Activated B cell treated with CpG ODN at 0.5 μM for 24 hours (primary cell): ENCODE data around the gene CST8. TPM values are rescaled to one million over a fixed set of nuclear protein-coding genes. Genes with fewer than 3 reads are reported as not detected.

Experiments
- ATAC-seq: fragments of 200-7000 bp; cut with Tn5 transposase; one replicate; pipeline ENCODE4 v1.10.0; 2021; ENCODE audit warnings: low read depth, mild to moderate bottlenecking, moderate library complexity
- CTCF ChIA-PET: fragments of 350-600 bp; sonication (Branson Sonifier 250); formaldehyde crosslinking; loops from one replicate; lab custom pipeline; 2021; ENCODE audit warnings: antibody characterized with exemption; lab: Charles Lee
- POLR2A ChIA-PET: fragments of 350-600 bp; sonication (Branson Sonifier 250); formaldehyde crosslinking; loops from one replicate; lab custom pipeline; 2021; ENCODE audit warnings: antibody characterized with exemption; lab: Charles Lee
- DNase-seq: peaks from one replicate; pipeline ENCODE4 v3.0.0; 2022
- H3K27ac Mint-ChIP-seq: one replicate; pipeline ENCODE4 v1.8.0; 2020; ENCODE audit warnings: mixed read lengths
- H3K27me3 Mint-ChIP-seq: one replicate; pipeline ENCODE4 v1.8.0; 2021; ENCODE audit warnings: mixed read lengths
- H3K36me3 Mint-ChIP-seq: one replicate; pipeline ENCODE4 v1.8.0; 2021; ENCODE audit warnings: low read depth, mixed read lengths
- H3K4me1 Mint-ChIP-seq: one replicate; pipeline ENCODE4 v1.8.0; 2021; ENCODE audit warnings: mixed read lengths
- H3K4me3 Mint-ChIP-seq: one replicate; pipeline ENCODE4 v1.8.0; 2020; ENCODE audit warnings: mild to moderate bottlenecking, mixed read lengths
- H3K9me3 Mint-ChIP-seq: one replicate; pipeline ENCODE4 v1.8.0; 2020; ENCODE audit warnings: mixed read lengths
- CTCF ChIP-seq: fragments of 200-600 bp; IDR thresholded peaks from one replicate; pipeline ENCODE4 v1.8.0; 2022; ENCODE audit warnings: antibody characterized with exemption, mild to moderate bottlenecking
- intact Hi-C: fragments of 100-400 bp; cut with micrococcal nuclease; formaldehyde crosslinking; loops from one replicate; pipeline ENCODE4 v1.15.1; 2024
- total RNA-seq: library from RNA; stranded (reverse); gene quantifications from 2 replicates; pipeline ENCODE4 v1.2.3, GENCODE V29; 2022

The CST8 gene
- total RNA-seq, 1 donor from 2014 or later, result not detected

DNA sequence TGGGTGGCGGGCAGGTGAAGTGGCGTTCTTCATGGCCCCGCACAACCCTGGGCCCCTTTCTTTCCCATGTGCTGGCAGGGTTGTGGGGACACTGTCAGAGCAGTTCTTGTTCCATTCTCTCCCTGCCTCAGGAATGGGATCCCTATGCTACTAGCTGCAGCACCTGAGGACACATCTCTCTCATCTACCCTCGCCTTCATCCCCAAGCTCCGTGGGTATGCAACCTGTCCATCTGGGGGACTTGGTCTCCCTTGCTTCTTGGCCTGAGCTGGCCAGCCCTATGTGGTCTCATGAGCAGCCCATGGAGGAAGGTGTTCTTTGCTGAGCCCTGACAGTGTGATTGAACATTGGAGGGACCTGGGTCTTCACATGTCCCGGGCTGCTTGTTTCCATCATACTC is 53.2 kb downstream of the CST8 start:
- Mint-ChIP-seq H3K9me3 (no peaks in the 10 kb centered on the region), H3K4me3 (no peak overlapping the region), H3K27ac (no peak overlapping the region), H3K36me3 (no peaks in the 10 kb centered on the region), H3K27me3 (peaks cover 5% of the 10 kb centered on the region), H3K4me1 (no peaks in the 10 kb centered on the region)
- TF ChIP-seq CTCF, result no peak
- DNase-seq (no peak), ATAC-seq (no peak)
- ChIA-PET CTCF (no interaction called here), POLR2A (no interaction called here)
- intact Hi-C loops, result no loop called here

Other genes starting within 250 kb of the CST8 start
- gene NXT1, start 140.3 kb upstream of the CST8 start, total RNA-seq, result 28.8 and 30.2 TPM in 2 replicates
- 13.3 and 13.5 TPM in 2 replicates for gene GZF1, start 128.9 kb upstream of the CST8 start, total RNA-seq
- 5.3 and 7.8 TPM in 2 replicates for gene NAPB, start 69.6 kb upstream of the CST8 start, total RNA-seq
- not detected in 2 replicates for gene CSTL1, start 51.4 kb upstream of the CST8 start, total RNA-seq
- gene CST11, start 38.2 kb upstream of the CST8 start, total RNA-seq, result not detected in 2 replicates
- gene CST9L, start 77.4 kb downstream of the CST8 start, total RNA-seq, result not detected in 2 replicates
- gene CST9, start 114.8 kb downstream of the CST8 start, total RNA-seq, result not detected in 2 replicates
- not detected in 2 replicates for gene CST3, start 146.8 kb downstream of the CST8 start, total RNA-seq
- gene CST4, start 197.9 kb downstream of the CST8 start, total RNA-seq, result not detected in 2 replicates